ENCODE data around the gene ZNF195.
"Not testable (repeated sequence)": the region's sequence is repeated elsewhere in the genome, so short reads cannot be mapped to it uniquely, and the experiment has no call there.

DNA sequence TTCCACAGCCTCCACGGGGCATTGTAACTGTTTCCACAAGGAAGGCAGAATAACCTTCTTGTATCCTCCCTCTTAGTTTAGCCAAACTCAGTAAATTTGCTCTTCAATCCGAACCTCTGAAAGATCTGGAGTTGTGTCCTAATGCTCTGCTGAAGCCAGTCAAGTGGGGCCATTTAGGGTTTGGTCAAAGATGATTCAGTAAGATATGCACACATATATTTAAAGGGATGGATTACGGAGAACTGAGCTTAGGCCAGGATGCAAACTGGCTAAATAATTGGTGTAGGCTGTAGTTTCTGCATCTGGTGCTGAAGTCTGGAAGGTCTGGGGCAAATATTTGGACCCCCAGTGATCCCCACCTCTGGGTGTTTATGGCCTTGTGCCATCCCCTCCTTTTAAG lies 47.9 kb downstream of the ZNF195 start:
- not testable (repeated sequence) for TF ChIP-seq CTCF (IDR thresholded peaks at IDR 0.05; ENCODE audit: low read length); EZH2 (optimal IDR thresholded peaks at IDR 0.05; ENCODE audit: low read depth, low read length); EZH2phosphoT487 (IDR thresholded peaks at IDR 0.05; ENCODE audit: low read length)
